Measurements from ENCODE around the gene TNFAIP1. TPM values are rescaled to one million over a fixed set of nuclear protein-coding genes. Genes with fewer than 3 reads are reported as not detected.

Gene TNFAIP1
- total RNA-seq, 1 experiment from 2014 or later, result 21.8 TPM

- Mint-ChIP-seq H3K9me3 (no peaks in the 10 kb centered on the region; a peak in 1 of 5 replicates), H3K4me1 (peaks cover 4 to 10% of the 10 kb centered on the region in 2 experiments; a peak in 3 of 4 replicates), H3K36me3 (ENCODE audit: insufficient read depth in 1 of 3, low read depth in 3 of 3) (peaks cover 0 to 2% (median 0%) of the 10 kb centered on the region in 3 experiments; a peak in 2 of 7 replicates), H3K4me3 (peak overlapping the region; percentile 64 to 83), H3K27ac (no peak overlapping the region), H3K27me3 (ENCODE audit: low read depth) (peaks cover 80% of the 10 kb centered on the region)
- no peak overlapping the region for H4K8ac ChIP-seq (replicated peaks; ENCODE audit: insufficient read length, low read depth, low read length)
- H3K4ac ChIP-seq (ENCODE audit: low read depth, low read length), result no peak overlapping the region
- H3K79me2 ChIP-seq (ENCODE audit: insufficient read depth, low read length), result no peaks in the 10 kb centered on the region
- no peak overlapping the region for H3T11ph ChIP-seq (ENCODE audit: low read length)
- H3K23me2 ChIP-seq (ENCODE audit: insufficient read length, low read depth, low read length, poor library complexity, severe bottlenecking), result peaks cover 12% of the 10 kb centered on the region
- H2BK120ac ChIP-seq (ENCODE audit: low read depth, low read length, poor library complexity, severe bottlenecking), result no peak overlapping the region
- no peak overlapping the region for H2BK15ac ChIP-seq (ENCODE audit: low read depth, low read length)
- H3K14ac ChIP-seq (ENCODE audit: insufficient read depth, low read length), result no peak overlapping the region; the same call in 1 of the 2 replicates
- H2BK20ac ChIP-seq (ENCODE audit: low read depth, low read length, poor library complexity, severe bottlenecking), result no peak overlapping the region
- peak overlapping the region; percentile 44 for H3K4me2 ChIP-seq (ENCODE audit: insufficient read depth, insufficient read length, low read length)
- H2AFZ ChIP-seq (ENCODE audit: low read length), result no peak overlapping the region
- peaks cover 13% of the 10 kb centered on the region; the same call in 1 of the 2 replicates for H3K27me3 ChIP-seq (ENCODE audit: insufficient read depth, low read length)
- H3K9ac ChIP-seq (ENCODE audit: extremely low read depth, insufficient read length, low read length), result no peak overlapping the region
- H2BK5ac ChIP-seq (ENCODE audit: insufficient read length, low read length), result no peak overlapping the region
- no CpG with 5 or more reads among the region's 29 CpGs for WGBS (ENCODE audit: extremely low coverage, insufficient read length, low lambda C conversion rate)
- peak; percentile 62 for DNase-seq
- H2AK5ac ChIP-seq (ENCODE audit: insufficient read length, low read length), result no peak overlapping the region
- no peak overlapping the region for H2BK12ac ChIP-seq (ENCODE audit: insufficient read length, low read depth, low read length)
- H4K91ac ChIP-seq (ENCODE audit: insufficient read length, low read depth, low read length), result no peak overlapping the region
- no peaks in the 10 kb centered on the region for H3K4me1 ChIP-seq (ENCODE audit: insufficient read depth, low read length)
- no peaks in the 10 kb centered on the region for H3K79me1 ChIP-seq (ENCODE audit: insufficient read depth, low read depth, low read length, poor library complexity, severe bottlenecking)
- no peak overlapping the region for H3K18ac ChIP-seq (ENCODE audit: insufficient read length, low read depth, low read length)
- H4K20me1 ChIP-seq (ENCODE audit: control insufficient read depth, insufficient read depth, insufficient read length), result no peaks in the 10 kb centered on the region
- no peak overlapping the region for H3K27ac ChIP-seq (ENCODE audit: insufficient read length, low read depth, low read length)
- H3K56ac ChIP-seq (ENCODE audit: insufficient read length, low read depth, low read length), result no peak overlapping the region
- H3K23ac ChIP-seq (ENCODE audit: insufficient read length, low read depth, low read length), result no peak overlapping the region
- no peaks in the 10 kb centered on the region for H3K9me3 ChIP-seq (ENCODE audit: control insufficient read depth, low read depth, low read length)
- no peak for TF ChIP-seq CTCF (conservative IDR thresholded peaks at IDR 0.05)
- no peak overlapping the region for H4K5ac ChIP-seq (ENCODE audit: insufficient read length, low read depth, low read length)
Observed at GRCh38 chr17:28385037-28385400, 49.5 kb downstream of the TNFAIP1 start.
